Forelimb muscle (tissue), 1 donor: ENCODE data around the gene CPEB4. TPM values are rescaled to one million over a fixed set of nuclear protein-coding genes. Genes with fewer than 3 reads are reported as not detected.

Experiments used
- DNase-seq: peaks from one replicate; pipeline ENCODE4 v3.0.0-alpha.2; 2013; ENCODE audit warnings: low read depth
- polyA plus RNA-seq: library from polyadenylated mRNA; unstranded; fragments of 120-200 nt; gene quantifications from one replicate; pipeline ENCODE4 v1.2.1, GENCODE V29; 2013; ENCODE audit not compliant: insufficient read length

CPEB4 gene
- polyA plus RNA-seq, 1 donor: 41.9 TPM

GRCh38 chr5:173944511-173944910 lies 56.4 kb downstream of the CPEB4 start:
- DNase-seq: peak; percentile 31

GRCh38 chr5:173945160-173945559 lies 57.0 kb downstream of the CPEB4 start:
- no peak for DNase-seq

GRCh38 chr5:173946323-173946722 lies 58.2 kb downstream of the CPEB4 start:
- no peak for DNase-seq

GRCh38 chr5:173950829-173951228 lies 62.7 kb downstream of the CPEB4 start:
- no peak for DNase-seq

GRCh38 chr5:173953528-173954090 lies 65.5 kb downstream of the CPEB4 start:
- no peak for DNase-seq

- DNase-seq: no peak
Measured at GRCh38 chr5:173954671-173955521, 66.7 kb downstream of the CPEB4 start.

- DNase-seq: no peak
Measured at GRCh38 chr5:173960986-173961385, 72.8 kb downstream of the CPEB4 start.

GRCh38 chr5:173961418-173961817 lies 73.3 kb downstream of the CPEB4 start:
- no peak for DNase-seq

GRCh38 chr5:173962436-173962972 lies 74.4 kb downstream of the CPEB4 start:
- no peak for DNase-seq

- no peak for DNase-seq
Measured at GRCh38 chr5:173963182-173963838, 75.2 kb downstream of the CPEB4 start.

GRCh38 chr5:173963867-173964441 lies 75.8 kb downstream of the CPEB4 start:
- DNase-seq: no peak

- DNase-seq: no peak
Measured at GRCh38 chr5:173964506-173964905, 76.4 kb downstream of the CPEB4 start.

- DNase-seq: no peak
Measured at GRCh38 chr5:173967241-173967640, 79.1 kb downstream of the CPEB4 start.

GRCh38 chr5:173968154-173968797 lies 80.1 kb downstream of the CPEB4 start:
- no peak for DNase-seq

- no peak for DNase-seq
Measured at GRCh38 chr5:173969167-173970049, 81.3 kb downstream of the CPEB4 start.

- DNase-seq: no peak
Measured at GRCh38 chr5:173970878-173971650, 82.9 kb downstream of the CPEB4 start.

- DNase-seq: no peak
Measured at GRCh38 chr5:173971681-173972345, 83.7 kb downstream of the CPEB4 start.

GRCh38 chr5:173972607-173972924 lies 84.4 kb downstream of the CPEB4 start:
- no peak for DNase-seq

GRCh38 chr5:173972925-173973615 lies 84.9 kb downstream of the CPEB4 start:
- DNase-seq: peak; percentile 62
